Liver (tissue), 9 donors: Measurements from ENCODE around the gene NFE2L2. TPM values are rescaled to one million over a fixed set of nuclear protein-coding genes. Genes with fewer than 3 reads are reported as not detected.

ENCODE experiments used
- DNase-seq: peaks from one replicate; pipeline ENCODE4 v3.0.0-alpha.2; 2017; ENCODE audit warnings: low spot score
- H3K27ac ChIP-seq, 2 donors: one replicate each; pipeline ENCODE4 v1.7.0; 2013; ENCODE audit warnings: inconsistent platforms in 2 of 2, low read length in 2 of 2, control low read depth in 1 of 2, low read depth in 1 of 2, mild to moderate bottlenecking in 1 of 2
- H3K27me3 ChIP-seq, 4 donors: one replicate each; pipeline versions ENCODE4 v1.6.1 to v1.7.0; 2013; ENCODE audit warnings: low read length in 3 of 4, inconsistent platforms in 1 of 4, mild to moderate bottlenecking in 1 of 4, moderate library complexity in 1 of 4; ENCODE audit not compliant: control insufficient read depth in 4 of 4, insufficient read depth in 4 of 4
- H3K36me3 ChIP-seq, 4 donors: one replicate each; pipeline versions ENCODE4 v1.6.1 to v1.7.0; 2013; ENCODE audit warnings: low read length in 3 of 4, mild to moderate bottlenecking in 3 of 4, low read depth in 1 of 4, moderate library complexity in 1 of 4; ENCODE audit not compliant: control insufficient read depth in 4 of 4, insufficient read depth in 3 of 4
- H3K4me1 ChIP-seq, 4 donors: one replicate each; pipeline versions ENCODE4 v1.6.1 to v1.7.0; 2013; ENCODE audit warnings: low read length in 3 of 4, mild to moderate bottlenecking in 3 of 4, moderate library complexity in 1 of 4; ENCODE audit not compliant: control insufficient read depth in 4 of 4, insufficient read depth in 4 of 4
- H3K4me3 ChIP-seq, 3 donors: one replicate each; pipeline versions ENCODE4 v1.6.1 to v1.7.0; 2013; ENCODE audit warnings: low read length in 3 of 3, control low read depth in 1 of 3, low read depth in 1 of 3, mild to moderate bottlenecking in 1 of 3
- H3K9ac ChIP-seq, 2 donors: one replicate each; pipeline ENCODE4 v1.7.0; 2013; ENCODE audit warnings: low read length in 2 of 2, mild to moderate bottlenecking in 2 of 2, moderate library complexity in 2 of 2, control low read depth in 1 of 2, low read depth in 1 of 2
- H3K9me3 ChIP-seq, 4 donors: one replicate each; pipeline versions ENCODE4 v1.6.1 to v1.7.0; 2013; ENCODE audit warnings: low read length in 3 of 4; ENCODE audit not compliant: control insufficient read depth in 4 of 4
- ATF3 ChIP-seq: IDR thresholded peaks from 2 replicates; pipeline ENCODE4 v1.6.1; 2016; ENCODE audit warnings: antibody characterized with exemption
- EGR1 ChIP-seq, 2 donors: IDR thresholded peaks; 2 replicates each; pipeline ENCODE4 v1.6.1; 2016 to 2018; ENCODE audit warnings: antibody characterized with exemption in 2 of 2, low read depth in 2 of 2
- FOXA1 ChIP-seq: IDR thresholded peaks from 2 replicates; pipeline ENCODE4 v1.6.1; 2016; ENCODE audit warnings: antibody characterized with exemption
- FOXA2 ChIP-seq: IDR thresholded peaks from 2 replicates; pipeline ENCODE4 v1.6.1; 2016; ENCODE audit warnings: antibody characterized with exemption
- GABPA ChIP-seq, 2 donors: IDR thresholded peaks in 1 of 2; conservative IDR thresholded peaks in 1 of 2; 2 replicates each; pipeline ENCODE4 v1.6.1; 2016; ENCODE audit warnings: antibody characterized with exemption in 2 of 2, mild to moderate bottlenecking in 1 of 2, moderate library complexity in 1 of 2
- HNF4A ChIP-seq, 2 donors: conservative IDR thresholded peaks; 2 replicates each; pipeline ENCODE4 v1.6.1; 2016; ENCODE audit warnings: antibody characterized with exemption in 2 of 2, mild to moderate bottlenecking in 2 of 2
- HNF4G ChIP-seq: IDR thresholded peaks from 2 replicates; pipeline ENCODE4 v1.6.1; 2016; ENCODE audit warnings: antibody characterized with exemption
- JUND ChIP-seq, 2 donors: IDR thresholded peaks; 2 replicates each; pipeline ENCODE4 v1.6.1; 2016; ENCODE audit warnings: antibody characterized with exemption in 2 of 2
- NR2F2 ChIP-seq: IDR thresholded peaks from 2 replicates; pipeline ENCODE4 v1.6.1; 2016; ENCODE audit warnings: antibody characterized with exemption
- RAD21 ChIP-seq, 2 donors: IDR thresholded peaks; 2 replicates each; pipeline ENCODE4 v1.6.1; 2016; ENCODE audit warnings: antibody characterized with exemption in 2 of 2, mild to moderate bottlenecking in 2 of 2
- RXRA ChIP-seq, 2 donors: IDR thresholded peaks; 2 replicates each; pipeline ENCODE4 v1.6.1; 2017 to 2018; ENCODE audit warnings: antibody characterized with exemption in 2 of 2, mild to moderate bottlenecking in 1 of 2
- SP1 ChIP-seq: IDR thresholded peaks from 2 replicates; pipeline ENCODE4 v1.6.1; 2018; ENCODE audit warnings: antibody characterized with exemption, mild to moderate bottlenecking
- TAF1 ChIP-seq: conservative IDR thresholded peaks from 2 replicates; pipeline ENCODE4 v1.6.1; 2016; ENCODE audit warnings: antibody characterized with exemption, mild to moderate bottlenecking
- YY1 ChIP-seq: IDR thresholded peaks from 2 replicates; pipeline ENCODE4 v1.6.1; 2016; ENCODE audit warnings: antibody characterized with exemption, mild to moderate bottlenecking
- WGBS: extraction: QIAGEN DNeasy Blood & Tissue Kit; methylation state at CpG from one replicate; pipeline ENCODE4 v1.1.7; 2013; 5-methylcytosine and 5-hydroxymethylcytosine counted together
- polyA plus RNA-seq, 2 donors: library from polyadenylated mRNA; stranded (reverse) in 1 of 2; unstranded in 1 of 2; fragments of 200-250 nt in 1 of 2; fragments of >200 nt in 1 of 2; fragmentation: Nextera tagmentation in 1 of 2; extraction: Ambion mirVana in 1 of 2; gene quantifications; one replicate each; pipeline versions ENCODE4 v1.2.1 to v1.2.3, GENCODE V29; 2013 to 2015
- total RNA-seq, 2 donors: library from RNA; depleted of rRNA; stranded (reverse); fragments of >200 nt; gene quantifications; one replicate each; pipeline ENCODE4 v1.2.3, GENCODE V29; 2014
- TF ChIP-seq, protein P1 (sequence below): IDR thresholded peaks from 2 replicates; pipeline ENCODE4 v1.6.1; 2016; ENCODE audit warnings: antibody characterized with exemption
- TF ChIP-seq, protein P2 (sequence below): fragments of 150-350 bp; IDR thresholded peaks from 2 replicates; pipeline ENCODE4 v1.5.1; 2017; ENCODE audit warnings: improper control_type of control experiment, low read depth, low read length; ENCODE audit not compliant: missing input control
- TF ChIP-seq, protein P3 (sequence below): IDR thresholded peaks from 2 replicates; pipeline ENCODE4 v1.6.1; 2016; ENCODE audit warnings: antibody characterized with exemption, mild to moderate bottlenecking
- TF ChIP-seq, protein P4 (sequence below): IDR thresholded peaks from 2 replicates; pipeline ENCODE4 v1.6.1; 2016; ENCODE audit warnings: antibody characterized with exemption
- donor health status: healthy.
- donor health status: healthy.
- donor health status: healthy.
- donor health status: healthy.
- donor health status: healthy.

The NFE2L2 gene
- total and polyA plus RNA-seq, 4 donors = 22.5 to 31.0 (median 27.1) TPM

GRCh38 chr2:177275040-177275742 lies 10.7 kb upstream of the NFE2L2 start:
- H3K36me3 ChIP-seq = no peaks in the 10 kb centered on the region
- TF ChIP-seq YY1 = peak; percentile 58
- peak in 1 of 2 donors; percentile 20 for TF ChIP-seq RAD21 (IDR thresholded peaks at IDR 0.05)
- TF ChIP-seq, protein P1, sequence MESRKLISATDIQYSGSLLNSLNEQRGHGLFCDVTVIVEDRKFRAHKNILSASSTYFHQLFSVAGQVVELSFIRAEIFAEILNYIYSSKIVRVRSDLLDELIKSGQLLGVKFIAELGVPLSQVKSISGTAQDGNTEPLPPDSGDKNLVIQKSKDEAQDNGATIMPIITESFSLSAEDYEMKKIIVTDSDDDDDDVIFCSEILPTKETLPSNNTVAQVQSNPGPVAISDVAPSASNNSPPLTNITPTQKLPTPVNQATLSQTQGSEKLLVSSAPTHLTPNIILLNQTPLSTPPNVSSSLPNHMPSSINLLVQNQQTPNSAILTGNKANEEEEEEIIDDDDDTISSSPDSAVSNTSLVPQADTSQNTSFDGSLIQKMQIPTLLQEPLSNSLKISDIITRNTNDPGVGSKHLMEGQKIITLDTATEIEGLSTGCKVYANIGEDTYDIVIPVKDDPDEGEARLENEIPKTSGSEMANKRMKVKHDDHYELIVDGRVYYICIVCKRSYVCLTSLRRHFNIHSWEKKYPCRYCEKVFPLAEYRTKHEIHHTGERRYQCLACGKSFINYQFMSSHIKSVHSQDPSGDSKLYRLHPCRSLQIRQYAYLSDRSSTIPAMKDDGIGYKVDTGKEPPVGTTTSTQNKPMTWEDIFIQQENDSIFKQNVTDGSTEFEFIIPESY = peak; percentile 43
- TF ChIP-seq ATF3 = peak; percentile 37
- TF ChIP-seq GABPA (IDR thresholded peaks at IDR 0.05 in 1 of 2, conservative IDR thresholded peaks at IDR 0.05 in 1 of 2) = peak in 1 of 2 donors; percentile 8
- TF ChIP-seq HNF4G = no peak
- TF ChIP-seq JUND (IDR thresholded peaks at IDR 0.05) = peak in 1 of 2 donors; percentile 49
- TF ChIP-seq, protein P2, sequence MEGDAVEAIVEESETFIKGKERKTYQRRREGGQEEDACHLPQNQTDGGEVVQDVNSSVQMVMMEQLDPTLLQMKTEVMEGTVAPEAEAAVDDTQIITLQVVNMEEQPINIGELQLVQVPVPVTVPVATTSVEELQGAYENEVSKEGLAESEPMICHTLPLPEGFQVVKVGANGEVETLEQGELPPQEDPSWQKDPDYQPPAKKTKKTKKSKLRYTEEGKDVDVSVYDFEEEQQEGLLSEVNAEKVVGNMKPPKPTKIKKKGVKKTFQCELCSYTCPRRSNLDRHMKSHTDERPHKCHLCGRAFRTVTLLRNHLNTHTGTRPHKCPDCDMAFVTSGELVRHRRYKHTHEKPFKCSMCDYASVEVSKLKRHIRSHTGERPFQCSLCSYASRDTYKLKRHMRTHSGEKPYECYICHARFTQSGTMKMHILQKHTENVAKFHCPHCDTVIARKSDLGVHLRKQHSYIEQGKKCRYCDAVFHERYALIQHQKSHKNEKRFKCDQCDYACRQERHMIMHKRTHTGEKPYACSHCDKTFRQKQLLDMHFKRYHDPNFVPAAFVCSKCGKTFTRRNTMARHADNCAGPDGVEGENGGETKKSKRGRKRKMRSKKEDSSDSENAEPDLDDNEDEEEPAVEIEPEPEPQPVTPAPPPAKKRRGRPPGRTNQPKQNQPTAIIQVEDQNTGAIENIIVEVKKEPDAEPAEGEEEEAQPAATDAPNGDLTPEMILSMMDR = no peak
- TF ChIP-seq NR2F2 = no peak
- TF ChIP-seq EGR1 (IDR thresholded peaks at IDR 0.05; ENCODE audit: low read depth in 2 of 2) = peak in 1 of 2 donors; percentile 22
- TF ChIP-seq HNF4A (conservative IDR thresholded peaks at IDR 0.05) = peak; percentile 26 to 73
- TF ChIP-seq TAF1 = no peak
- TF ChIP-seq SP1 = peak; percentile 32
- TF ChIP-seq FOXA1 = no peak
- TF ChIP-seq RXRA (IDR thresholded peaks at IDR 0.05) = peak; percentile 44 to 85
- TF ChIP-seq, protein P3, sequence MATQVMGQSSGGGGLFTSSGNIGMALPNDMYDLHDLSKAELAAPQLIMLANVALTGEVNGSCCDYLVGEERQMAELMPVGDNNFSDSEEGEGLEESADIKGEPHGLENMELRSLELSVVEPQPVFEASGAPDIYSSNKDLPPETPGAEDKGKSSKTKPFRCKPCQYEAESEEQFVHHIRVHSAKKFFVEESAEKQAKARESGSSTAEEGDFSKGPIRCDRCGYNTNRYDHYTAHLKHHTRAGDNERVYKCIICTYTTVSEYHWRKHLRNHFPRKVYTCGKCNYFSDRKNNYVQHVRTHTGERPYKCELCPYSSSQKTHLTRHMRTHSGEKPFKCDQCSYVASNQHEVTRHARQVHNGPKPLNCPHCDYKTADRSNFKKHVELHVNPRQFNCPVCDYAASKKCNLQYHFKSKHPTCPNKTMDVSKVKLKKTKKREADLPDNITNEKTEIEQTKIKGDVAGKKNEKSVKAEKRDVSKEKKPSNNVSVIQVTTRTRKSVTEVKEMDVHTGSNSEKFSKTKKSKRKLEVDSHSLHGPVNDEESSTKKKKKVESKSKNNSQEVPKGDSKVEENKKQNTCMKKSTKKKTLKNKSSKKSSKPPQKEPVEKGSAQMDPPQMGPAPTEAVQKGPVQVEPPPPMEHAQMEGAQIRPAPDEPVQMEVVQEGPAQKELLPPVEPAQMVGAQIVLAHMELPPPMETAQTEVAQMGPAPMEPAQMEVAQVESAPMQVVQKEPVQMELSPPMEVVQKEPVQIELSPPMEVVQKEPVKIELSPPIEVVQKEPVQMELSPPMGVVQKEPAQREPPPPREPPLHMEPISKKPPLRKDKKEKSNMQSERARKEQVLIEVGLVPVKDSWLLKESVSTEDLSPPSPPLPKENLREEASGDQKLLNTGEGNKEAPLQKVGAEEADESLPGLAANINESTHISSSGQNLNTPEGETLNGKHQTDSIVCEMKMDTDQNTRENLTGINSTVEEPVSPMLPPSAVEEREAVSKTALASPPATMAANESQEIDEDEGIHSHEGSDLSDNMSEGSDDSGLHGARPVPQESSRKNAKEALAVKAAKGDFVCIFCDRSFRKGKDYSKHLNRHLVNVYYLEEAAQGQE = peak; percentile 46
- TF ChIP-seq, protein P4, sequence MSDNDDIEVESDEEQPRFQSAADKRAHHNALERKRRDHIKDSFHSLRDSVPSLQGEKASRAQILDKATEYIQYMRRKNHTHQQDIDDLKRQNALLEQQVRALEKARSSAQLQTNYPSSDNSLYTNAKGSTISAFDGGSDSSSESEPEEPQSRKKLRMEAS = peak; percentile 46
- TF ChIP-seq FOXA2 = peak; percentile 75
- no peaks in the 10 kb centered on the region for H3K9me3 ChIP-seq
- no peak overlapping the region for H3K4me3 ChIP-seq
- H3K27ac ChIP-seq = peak overlapping the region; percentile 50 to 67
- no peak for DNase-seq
- WGBS = 73% methylated on average over 5 of the region's 5 CpGs
- peak overlapping the region in 1 of 2 donors; percentile 47 for H3K9ac ChIP-seq
- peaks cover 0 to 14% (median 8%) of the 10 kb centered on the region in 4 donors for H3K4me1 ChIP-seq
- no peaks in the 10 kb centered on the region for H3K27me3 ChIP-seq
